ENCODE measurements around the gene ZNF416.

ZNF416 gene

DNA sequence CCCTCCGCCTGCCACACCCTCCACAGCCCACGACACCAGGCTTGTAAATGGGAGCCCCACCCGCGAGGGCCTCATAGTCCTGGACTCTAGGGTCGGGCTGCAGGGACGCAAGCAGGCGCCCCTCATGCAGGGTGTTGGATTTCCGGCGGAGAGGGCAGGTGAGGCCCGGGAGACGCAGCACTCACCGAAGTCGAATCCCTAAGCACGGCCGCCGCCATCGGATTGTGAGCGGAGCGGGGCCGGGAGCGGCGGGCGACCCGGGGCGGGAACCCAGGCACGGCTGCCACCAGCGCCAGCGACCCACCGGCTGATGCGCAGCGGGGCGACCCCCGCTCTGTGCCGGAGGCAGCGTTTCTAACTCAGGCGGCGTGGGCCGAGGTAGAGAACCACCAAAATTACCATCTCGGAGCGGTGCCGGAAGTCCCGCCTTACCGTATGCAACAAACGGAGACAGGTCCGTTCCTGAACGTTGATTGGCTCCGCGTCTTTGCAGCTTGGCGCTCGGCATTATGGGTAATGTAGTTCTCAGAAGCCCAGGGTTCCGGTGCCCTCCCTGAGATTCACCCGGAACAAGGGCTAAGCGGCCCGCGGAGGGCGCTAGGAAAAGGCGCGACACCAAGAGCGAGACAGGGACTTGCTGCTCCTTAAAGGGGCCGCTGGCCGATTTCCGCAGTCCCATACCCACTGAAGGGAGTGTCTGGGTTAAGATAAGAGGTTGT lies at the start of gene ZNF416:
Gene ZNF416 (minus strand): TSS at position 425 of the 719 bp plus-strand sequence. CDS start 207 bp downstream, at position 218.
- DNase-seq = peak; percentile 88 to 95

DNA sequence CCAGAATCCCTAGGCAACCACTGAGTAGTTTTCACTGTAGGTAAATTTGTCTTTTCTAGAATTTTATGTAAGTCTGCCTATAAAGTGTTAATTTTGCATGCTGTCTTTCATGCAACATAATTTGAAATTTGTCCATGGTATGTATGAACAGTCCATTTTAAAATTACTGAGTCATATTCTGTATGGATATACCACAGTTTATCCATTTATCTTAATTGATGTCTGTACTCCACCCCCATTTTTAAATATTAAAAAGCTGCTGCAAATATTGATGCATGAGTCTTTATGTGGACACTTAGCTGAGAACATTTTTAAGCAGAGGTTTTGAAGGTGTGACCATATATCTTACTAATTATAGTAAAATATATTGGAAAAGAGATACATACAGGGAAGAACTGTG lies 44.4 kb upstream of the ZNF416 start:
- DNase-seq = no peak

- DNase-seq = no peak
Measured at GRCh38 chr19:57620673-57621348, 42.1 kb upstream of the ZNF416 start.

DNA sequence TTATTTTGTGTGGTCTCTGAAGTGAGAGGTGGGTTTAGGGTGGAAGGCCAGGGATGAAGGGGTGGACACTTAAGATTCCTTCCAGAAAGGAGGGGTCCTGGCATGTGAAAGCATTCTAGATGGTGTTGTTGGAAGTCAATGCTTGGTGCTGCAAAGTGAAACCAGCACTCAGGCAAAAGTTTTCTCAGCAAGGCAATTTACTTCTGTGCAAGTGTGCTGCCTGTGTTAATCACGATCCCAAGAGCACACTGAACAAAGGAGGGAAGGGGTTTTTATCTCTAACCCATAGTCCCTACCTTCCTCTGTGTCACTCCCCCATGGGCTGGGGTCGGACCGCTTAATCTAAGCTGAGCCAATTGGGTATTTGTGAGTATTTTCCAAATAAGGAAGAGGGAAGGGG lies 36.6 kb upstream of the ZNF416 start:
- DNase-seq = no peak

DNA sequence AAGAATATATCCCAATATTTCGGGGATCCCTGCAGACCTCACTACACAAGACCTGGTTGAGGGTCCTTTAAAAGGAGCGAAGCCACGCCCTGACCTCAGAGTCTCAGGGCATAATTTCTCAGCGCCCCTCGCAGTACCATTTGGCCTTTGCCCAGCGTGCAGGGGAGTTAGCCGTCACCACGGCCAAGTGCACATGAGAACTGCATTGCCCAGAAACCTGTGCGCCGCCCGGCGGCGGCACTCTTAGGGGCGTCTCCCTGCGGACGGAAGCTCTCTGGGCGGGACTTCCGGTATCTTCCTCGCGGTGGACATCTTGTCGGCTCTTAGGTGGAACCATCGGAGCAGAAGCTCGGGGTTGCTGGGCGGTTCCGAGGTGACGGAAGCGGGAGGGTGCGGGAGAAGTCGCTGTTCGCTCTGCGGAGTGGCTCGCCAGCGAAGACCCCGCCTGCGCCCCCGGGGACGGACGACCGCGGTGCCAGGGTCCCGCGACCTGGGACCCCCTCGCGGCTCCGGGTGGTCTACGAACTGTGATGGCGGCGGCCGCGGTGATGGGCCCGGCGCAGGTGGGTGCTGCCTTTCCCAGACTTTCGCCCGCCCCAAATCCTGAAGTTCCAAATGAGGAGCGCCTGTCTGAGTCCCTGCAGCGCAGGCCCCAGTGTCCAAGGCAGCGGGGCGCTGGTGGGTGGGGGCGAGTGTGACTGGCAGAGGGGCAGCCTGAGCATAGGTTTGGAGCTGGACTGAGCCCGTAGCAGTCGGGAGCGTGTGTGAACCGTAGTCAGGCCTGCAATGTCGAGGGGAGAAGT lies 35.4 kb upstream of the ZNF416 start, which contains the start of gene ZNF134:
Gene ZNF134 (plus strand): TSS at position 302 of the 803 bp plus-strand sequence. CDS start 5,227 bp downstream, outside the sequence.
- DNase-seq = peak; percentile 46 to 78

- no peak for DNase-seq
Measured at GRCh38 chr19:57611113-57611512, 32.4 kb upstream of the ZNF416 start.

GRCh38 chr19:57606931-57607330 lies 28.2 kb upstream of the ZNF416 start:
- no peak for DNase-seq

- peak; percentile 71 to 78 for DNase-seq
Measured at GRCh38 chr19:57599761-57600383, 21.2 kb upstream of the ZNF416 start, which contains the start of gene ZNF530. Gene ZNF530, plus strand, starts transcription at chr19:57599885. Its CDS starts 4,461 bp downstream, at chr19:57604346.

GRCh38 chr19:57599377-57599760 lies 20.7 kb upstream of the ZNF416 start:
- DNase-seq = no peak

DNA sequence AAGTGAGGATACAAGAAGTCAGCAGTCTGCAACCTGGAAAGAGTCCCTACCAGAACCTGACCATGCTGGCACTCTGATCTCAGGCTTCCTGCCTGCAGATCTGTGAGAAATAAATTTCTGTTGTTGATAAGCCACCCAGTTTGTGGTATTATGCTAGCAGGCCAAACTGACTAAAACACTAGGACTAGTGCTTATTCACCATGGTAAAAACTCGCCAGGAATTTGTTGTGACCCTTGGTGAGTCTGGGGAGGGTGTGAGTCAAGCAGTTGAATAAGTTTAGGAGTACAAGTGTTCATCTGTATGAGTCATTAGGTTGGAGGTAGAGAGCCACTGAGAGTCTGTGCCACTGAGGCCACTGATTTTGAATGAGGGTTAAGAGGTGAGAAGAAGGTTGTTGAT lies 8.8 kb upstream of the ZNF416 start:
- DNase-seq = no peak

DNA sequence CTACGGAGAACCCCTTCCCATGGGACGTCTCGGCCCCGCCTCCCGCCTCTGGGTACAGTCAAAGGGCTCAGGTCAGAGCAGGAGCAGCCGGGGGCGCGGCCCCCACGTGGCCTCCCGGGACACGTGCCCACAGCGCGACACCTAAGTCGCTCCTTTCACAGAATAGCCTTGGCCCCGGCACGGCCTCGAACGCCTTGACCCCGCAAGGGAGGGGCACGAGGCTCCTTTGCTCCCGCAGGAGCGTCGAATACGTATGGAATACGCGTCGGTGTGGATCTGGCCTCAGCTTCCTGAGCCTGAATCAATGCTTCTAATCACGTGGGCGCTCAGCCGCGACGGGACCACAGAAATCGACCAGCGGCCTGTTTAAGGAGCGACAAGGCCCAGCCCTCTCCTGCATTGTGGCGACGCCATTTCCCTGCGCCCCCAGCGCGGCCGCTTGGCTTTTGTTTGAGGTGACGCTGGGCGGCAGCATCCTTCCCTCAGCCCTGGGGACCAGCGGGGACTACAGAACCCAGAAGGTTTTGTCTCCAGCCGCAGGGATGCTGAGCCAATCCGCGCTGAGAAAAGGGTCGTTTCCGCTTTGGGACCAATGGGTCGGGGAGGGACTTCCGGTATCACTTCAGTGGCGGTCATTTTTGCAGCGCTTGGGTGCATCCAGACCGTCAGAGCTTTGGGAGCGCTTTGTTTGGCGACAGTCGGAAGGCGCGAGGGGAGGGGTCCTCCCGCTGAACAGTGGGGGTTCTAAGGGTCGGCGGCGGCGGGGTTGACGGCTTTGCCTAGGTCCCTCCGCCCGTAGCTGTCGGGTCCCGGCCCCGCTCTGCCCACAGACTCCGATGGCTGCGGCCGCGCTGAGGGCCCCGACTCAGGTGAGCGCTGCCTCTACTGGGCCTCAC lies 5.1 kb upstream of the ZNF416 start, which contains the start of gene ZIK1:
Gene ZIK1 (plus strand): TSS at position 625 of the 896 bp plus-strand sequence. CDS start 212 bp downstream, at position 837.
- no peak for DNase-seq

DNA sequence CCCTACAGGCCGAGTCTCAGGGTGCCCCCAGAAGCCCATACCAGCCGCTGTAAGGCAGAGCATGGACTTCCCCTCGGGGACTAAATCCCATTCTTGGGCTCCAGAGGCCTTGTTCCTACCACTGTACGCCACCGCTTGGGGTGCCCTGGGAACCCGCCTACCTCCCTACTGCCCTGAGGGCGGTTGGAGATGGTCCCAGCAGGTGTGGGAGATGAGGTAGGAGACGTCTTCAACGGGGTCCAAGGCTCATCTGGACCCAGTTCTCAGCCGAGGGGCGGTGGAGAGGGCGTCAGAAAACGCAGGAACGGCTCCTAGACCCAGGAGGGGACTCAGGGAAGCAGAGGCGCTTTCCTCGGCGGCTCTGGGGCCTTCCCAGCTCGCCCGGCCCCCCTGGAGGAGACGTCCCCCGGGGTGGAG lies 4.4 kb upstream of the ZNF416 start:
- no peak for DNase-seq

DNA sequence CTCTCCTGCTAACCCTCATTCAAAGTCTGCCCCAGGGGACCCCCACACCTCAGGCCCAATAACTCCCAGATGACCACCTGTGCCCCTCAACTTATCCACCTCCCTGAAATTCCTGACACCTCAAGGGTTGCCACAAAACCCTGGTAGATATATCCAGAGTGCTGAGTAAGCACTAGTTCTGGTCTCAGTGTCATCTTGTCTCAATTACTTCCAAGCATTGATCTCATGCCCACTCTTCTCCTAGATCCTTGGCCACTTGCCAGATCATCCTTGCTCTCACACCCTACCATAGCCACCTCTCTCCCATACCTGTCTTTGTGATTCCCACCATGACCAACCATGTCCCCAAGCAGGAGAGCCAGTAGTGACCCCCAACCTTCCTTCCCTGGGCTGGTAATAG lies 2.0 kb downstream of the ZNF416 start:
- no peak for DNase-seq

GRCh38 chr19:57572415-57572947 lies 6.2 kb downstream of the ZNF416 start:
- no peak for DNase-seq

DNA sequence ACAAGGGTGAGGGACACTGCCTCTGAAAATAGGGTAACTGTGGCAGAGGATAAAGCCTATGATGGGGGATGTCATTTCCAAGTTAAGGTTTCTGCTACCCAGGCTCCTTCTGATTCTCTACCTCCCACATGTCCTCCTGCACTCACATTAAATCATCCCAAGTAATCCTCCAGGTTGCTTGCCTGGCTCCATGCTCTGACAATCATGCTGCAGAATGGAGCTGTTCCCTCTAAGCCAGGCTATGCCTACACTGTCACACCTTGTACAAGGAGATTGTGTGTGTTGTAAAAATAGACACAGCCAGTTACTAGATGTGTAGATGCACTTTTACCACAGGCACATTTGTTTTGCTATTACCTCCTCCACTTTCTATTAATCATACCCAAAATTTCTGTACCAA lies 8.0 kb downstream of the ZNF416 start:
- DNase-seq = no peak

DNA sequence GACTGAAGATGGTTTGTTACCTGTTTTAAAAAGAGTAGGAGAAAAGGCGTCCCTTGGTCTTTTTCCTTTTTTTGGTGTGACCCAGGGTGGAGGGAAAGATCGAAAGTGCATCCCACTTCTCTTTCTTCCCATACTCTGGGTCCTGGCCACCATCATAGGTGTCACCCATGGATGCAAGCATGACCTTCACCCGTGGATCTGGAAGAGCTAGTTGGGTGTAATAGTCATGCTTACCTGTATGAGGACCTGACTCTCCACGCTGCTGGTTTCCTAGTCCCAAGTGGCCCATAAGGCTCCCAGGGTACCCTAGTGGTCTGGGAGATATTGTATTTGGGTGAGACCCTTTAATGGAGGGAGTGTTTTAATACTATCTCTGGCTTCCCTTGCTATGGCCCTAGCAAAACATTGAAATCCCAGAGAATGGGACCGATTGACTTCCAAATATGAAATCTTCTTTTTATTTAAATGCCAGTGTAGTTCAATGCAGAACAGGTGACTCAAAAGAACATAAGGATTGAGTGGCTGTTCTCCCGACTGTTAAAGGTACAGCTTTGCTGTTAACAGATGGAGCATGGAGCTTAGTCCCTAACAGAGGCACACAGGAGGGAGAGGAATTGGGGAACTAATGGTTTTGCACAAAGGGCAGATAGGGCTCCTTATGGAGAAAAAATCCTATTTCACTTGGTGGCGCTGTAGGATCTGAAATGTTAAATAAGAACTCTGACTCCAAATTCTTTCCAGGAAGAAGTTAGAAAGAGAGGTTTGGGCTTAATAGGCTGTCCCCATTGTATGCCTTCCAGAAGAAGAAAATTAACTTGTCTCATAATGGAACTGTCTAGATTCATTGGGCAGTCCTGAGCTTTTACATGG lies 12.1 kb downstream of the ZNF416 start:
- DNase-seq = no peak

DNA sequence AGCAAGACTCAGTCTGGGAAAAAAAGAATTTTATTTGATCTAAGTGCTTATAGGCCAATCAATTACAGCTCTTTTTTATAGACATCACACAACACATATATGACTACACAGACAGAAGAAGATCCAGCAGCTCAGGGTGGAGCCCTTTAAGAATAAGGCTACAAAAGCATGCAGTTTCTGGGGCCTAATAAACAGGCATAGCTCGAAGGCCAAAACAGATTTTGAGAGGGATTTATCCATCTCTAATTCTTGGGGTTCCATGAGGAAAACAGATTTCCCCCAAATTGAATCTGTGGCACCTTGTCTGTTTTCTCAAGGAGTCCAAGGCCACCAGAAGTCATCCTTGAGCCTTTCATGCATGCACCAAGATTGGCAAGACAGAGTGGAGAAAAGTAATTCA lies 15.2 kb downstream of the ZNF416 start:
- no peak for DNase-seq

DNA sequence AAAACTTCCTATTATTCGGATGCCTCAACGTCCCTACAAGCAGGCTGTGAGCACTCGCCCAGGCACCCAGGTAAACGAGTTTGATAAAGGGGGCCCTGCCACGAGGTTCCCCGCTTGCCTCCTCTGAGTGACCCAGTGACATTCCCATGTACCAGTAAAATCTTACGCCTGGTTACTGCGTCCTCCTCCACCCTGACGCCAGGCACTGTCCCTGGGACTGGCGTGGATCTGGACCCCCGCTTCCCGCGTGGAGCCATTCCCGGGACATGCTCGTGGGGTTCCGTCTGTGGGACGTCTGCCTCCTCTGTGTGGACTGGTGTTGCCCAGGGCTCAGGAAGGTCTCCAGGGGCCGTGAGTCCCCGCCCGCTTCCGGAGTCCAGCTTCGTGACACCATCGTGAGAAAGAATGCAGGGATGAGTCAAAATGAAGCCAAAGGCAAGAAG lies 18.6 kb downstream of the ZNF416 start:
- DNase-seq = no peak

DNA sequence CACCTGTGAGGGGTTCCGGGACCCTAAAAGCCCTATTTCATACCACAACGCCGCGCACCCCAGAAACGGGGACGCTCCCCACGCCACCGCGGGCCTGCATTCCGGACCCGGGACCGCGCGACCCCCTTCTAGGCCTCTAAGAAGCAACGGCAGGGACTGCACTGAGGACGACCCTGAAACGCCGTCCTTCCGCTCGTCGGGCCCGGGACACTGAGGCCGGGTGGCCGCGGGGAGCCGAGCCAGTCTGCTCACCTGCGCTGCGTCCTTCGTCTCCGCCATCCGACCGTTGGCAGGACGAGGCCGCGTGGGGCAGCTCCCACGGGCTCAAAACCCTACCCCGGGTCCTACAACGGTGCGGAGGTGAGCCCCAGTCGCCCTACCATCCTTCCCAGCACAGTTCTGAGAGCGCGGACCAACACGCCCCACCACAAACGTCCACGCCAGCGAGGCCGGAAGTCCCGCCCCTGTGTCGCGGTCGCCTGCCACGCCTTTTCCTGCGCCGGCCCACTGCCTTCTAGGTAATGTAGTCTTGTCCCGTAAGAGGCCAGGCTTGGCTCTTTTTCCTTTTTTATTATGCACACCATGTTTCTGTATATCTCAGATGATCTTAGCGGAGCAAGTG lies 19.2 kb downstream of the ZNF416 start, which contains the start of gene ZNF550:
Gene ZNF550 (minus strand): TSS at position 460 of the 622 bp plus-strand sequence. CDS start 181 bp downstream, at position 279.
- DNase-seq = peak; percentile 38 to 82

- peak in 1 of 2 experiments; percentile 24 for DNase-seq
Measured at GRCh38 chr19:57559008-57559403, 19.7 kb downstream of the ZNF416 start.
